Fibroblast of gingiva (primary cell): ENCODE data around the gene SRSF10.
"Not testable (repeated sequence)": the region's sequence is repeated elsewhere in the genome, so short reads cannot be mapped to it uniquely, and the experiment has no call there.

Experiments used
- DNase-seq: peaks from one replicate; pipeline ENCODE4 v3.0.0-alpha.2; 2011; ENCODE audit warnings: low read depth

Gene SRSF10

GRCh38 chr1:23997812-23998211 is 17.7 kb upstream of the SRSF10 start:
- DNase-seq: peak; percentile 26

- DNase-seq: no peak
Observed at GRCh38 chr1:23996700-23997229, 16.6 kb upstream of the SRSF10 start.

- no peak for DNase-seq
Observed at GRCh38 chr1:23995431-23995837, 15.3 kb upstream of the SRSF10 start.

- not testable (repeated sequence) for DNase-seq
Observed at GRCh38 chr1:23992011-23992410, 11.9 kb upstream of the SRSF10 start.

- no peak for DNase-seq
Observed at GRCh38 chr1:23989263-23989662, 9.1 kb upstream of the SRSF10 start.

- not testable (repeated sequence) for DNase-seq
Observed at GRCh38 chr1:23987038-23987437, 6.9 kb upstream of the SRSF10 start.

- peak; percentile 71 for DNase-seq
Observed at GRCh38 chr1:23984417-23985186, 4.5 kb upstream of the SRSF10 start.

GRCh38 chr1:23980728-23981070 is 572 bp upstream of the SRSF10 start:
- DNase-seq: no peak

- DNase-seq: no peak
Observed at GRCh38 chr1:23979387-23979880, 693 bp downstream of the SRSF10 start.

- DNase-seq: no peak
Observed at GRCh38 chr1:23978805-23979204, 1.3 kb downstream of the SRSF10 start.

GRCh38 chr1:23977854-23978191 is 2.3 kb downstream of the SRSF10 start:
- no peak for DNase-seq

GRCh38 chr1:23977187-23977853 is 2.8 kb downstream of the SRSF10 start:
- no peak for DNase-seq

GRCh38 chr1:23967871-23968270 is 12.3 kb downstream of the SRSF10 start:
- no peak for DNase-seq

GRCh38 chr1:23966973-23967493 is 13.1 kb downstream of the SRSF10 start:
- DNase-seq: no peak

- DNase-seq: peak; percentile 48
Observed at GRCh38 chr1:23964790-23965740, 15.1 kb downstream of the SRSF10 start.

GRCh38 chr1:23964235-23964668 is 15.9 kb downstream of the SRSF10 start:
- DNase-seq: no peak

- DNase-seq: no peak
Observed at GRCh38 chr1:23963617-23964234, 16.4 kb downstream of the SRSF10 start.

GRCh38 chr1:23960291-23961020 is 19.7 kb downstream of the SRSF10 start:
- DNase-seq: peak; percentile 30

GRCh38 chr1:23959461-23960290 is 20.5 kb downstream of the SRSF10 start, which contains the start of gene PNRC2:
TSS of gene PNRC2 (plus strand) at chr1:23959828. CDS start at chr1:23961458, 1,630 bp downstream.
- DNase-seq: peak; percentile 96
